Neuron (in vitro differentiated cells): ENCODE results near the gene GSG1L.

Source experiments
- H2AFZ ChIP-seq: one replicate; pipeline ENCODE4 v1.6.1; 2013; ENCODE audit warnings: low read depth, mild to moderate bottlenecking, inconsistent platforms, low read length, moderate library complexity
- H3K27me3 ChIP-seq: one replicate; pipeline ENCODE4 v1.6.1; 2013; ENCODE audit warnings: low read length; ENCODE audit not compliant: insufficient read depth
- H3K36me3 ChIP-seq: one replicate; pipeline ENCODE4 v1.6.1; 2013; ENCODE audit warnings: low read length; ENCODE audit not compliant: insufficient read depth
- H3K4me1 ChIP-seq: one replicate; pipeline ENCODE4 v1.6.1; 2013; ENCODE audit warnings: low read length; ENCODE audit not compliant: insufficient read depth
- H3K4me3 ChIP-seq: 2 replicates; pipeline ENCODE4 v1.5.1; 2013; ENCODE audit warnings: mild to moderate bottlenecking, low read length, moderate library complexity
- H3K9me3 ChIP-seq: one replicate; pipeline ENCODE4 v1.6.1; 2013; ENCODE audit warnings: low read length

Gene GSG1L

GRCh38 chr16:28100810-28101532 lies 37.5 kb upstream of the GSG1L start:
- no peaks in the 10 kb centered on the region for H3K4me1 ChIP-seq
- H3K36me3 ChIP-seq: peaks cover 88% of the 10 kb centered on the region
- no peaks in the 10 kb centered on the region for H3K9me3 ChIP-seq
- no peaks in the 10 kb centered on the region for H3K27me3 ChIP-seq
- no peak overlapping the region for H2AFZ ChIP-seq
- H3K4me3 ChIP-seq: no peak overlapping the region

- H3K4me3 ChIP-seq: no peak overlapping the region
- no peaks in the 10 kb centered on the region for H3K27me3 ChIP-seq
- H3K4me1 ChIP-seq: no peaks in the 10 kb centered on the region
- peaks cover 71% of the 10 kb centered on the region for H3K36me3 ChIP-seq
- no peaks in the 10 kb centered on the region for H3K9me3 ChIP-seq
- H2AFZ ChIP-seq: no peak overlapping the region
These were observed 35.7 kb upstream of the GSG1L start for GRCh38 chr16:28098959-28099945.

GRCh38 chr16:28098171-28098958 lies 34.9 kb upstream of the GSG1L start:
- no peak overlapping the region for H2AFZ ChIP-seq
- H3K4me3 ChIP-seq: no peak overlapping the region
- H3K27me3 ChIP-seq: no peaks in the 10 kb centered on the region
- no peaks in the 10 kb centered on the region for H3K4me1 ChIP-seq
- peaks cover 62% of the 10 kb centered on the region for H3K36me3 ChIP-seq
- no peaks in the 10 kb centered on the region for H3K9me3 ChIP-seq

GRCh38 chr16:28096983-28097899 lies 33.7 kb upstream of the GSG1L start:
- H3K9me3 ChIP-seq: no peaks in the 10 kb centered on the region
- no peaks in the 10 kb centered on the region for H3K4me1 ChIP-seq
- no peaks in the 10 kb centered on the region for H3K27me3 ChIP-seq
- peaks cover 54% of the 10 kb centered on the region for H3K36me3 ChIP-seq
- H2AFZ ChIP-seq: no peak overlapping the region
- no peak overlapping the region for H3K4me3 ChIP-seq

GRCh38 chr16:28093385-28093725 lies 29.8 kb upstream of the GSG1L start:
- no peaks in the 10 kb centered on the region for H3K9me3 ChIP-seq
- H3K4me3 ChIP-seq: no peak overlapping the region
- H3K27me3 ChIP-seq: no peaks in the 10 kb centered on the region
- no peaks in the 10 kb centered on the region for H3K4me1 ChIP-seq
- peaks cover 19% of the 10 kb centered on the region for H3K36me3 ChIP-seq
- no peak overlapping the region for H2AFZ ChIP-seq

GRCh38 chr16:28092721-28093384 lies 29.3 kb upstream of the GSG1L start:
- H3K9me3 ChIP-seq: no peaks in the 10 kb centered on the region
- H2AFZ ChIP-seq: no peak overlapping the region
- H3K36me3 ChIP-seq: peaks cover 14% of the 10 kb centered on the region
- no peaks in the 10 kb centered on the region for H3K27me3 ChIP-seq
- no peak overlapping the region for H3K4me3 ChIP-seq
- no peaks in the 10 kb centered on the region for H3K4me1 ChIP-seq

- H3K4me1 ChIP-seq: no peaks in the 10 kb centered on the region
- peaks cover 4% of the 10 kb centered on the region for H3K36me3 ChIP-seq
- H3K27me3 ChIP-seq: no peaks in the 10 kb centered on the region
- H2AFZ ChIP-seq: no peak overlapping the region
- H3K9me3 ChIP-seq: no peaks in the 10 kb centered on the region
- no peak overlapping the region for H3K4me3 ChIP-seq
These were observed 28.1 kb upstream of the GSG1L start for GRCh38 chr16:28091656-28092055.

GRCh38 chr16:28090646-28091377 lies 27.3 kb upstream of the GSG1L start:
- H3K36me3 ChIP-seq: no peaks in the 10 kb centered on the region
- H3K9me3 ChIP-seq: no peaks in the 10 kb centered on the region
- H3K27me3 ChIP-seq: no peaks in the 10 kb centered on the region
- no peak overlapping the region for H2AFZ ChIP-seq
- H3K4me1 ChIP-seq: no peaks in the 10 kb centered on the region
- H3K4me3 ChIP-seq: no peak overlapping the region

- no peaks in the 10 kb centered on the region for H3K9me3 ChIP-seq
- H3K27me3 ChIP-seq: no peaks in the 10 kb centered on the region
- no peaks in the 10 kb centered on the region for H3K4me1 ChIP-seq
- no peaks in the 10 kb centered on the region for H3K36me3 ChIP-seq
- H2AFZ ChIP-seq: no peak overlapping the region
- H3K4me3 ChIP-seq: no peak overlapping the region
These were observed 26.5 kb upstream of the GSG1L start for GRCh38 chr16:28089992-28090365.

- no peaks in the 10 kb centered on the region for H3K27me3 ChIP-seq
- no peak overlapping the region for H2AFZ ChIP-seq
- H3K9me3 ChIP-seq: no peaks in the 10 kb centered on the region
- no peaks in the 10 kb centered on the region for H3K36me3 ChIP-seq
- no peak overlapping the region for H3K4me3 ChIP-seq
- H3K4me1 ChIP-seq: no peaks in the 10 kb centered on the region
These were observed 25.9 kb upstream of the GSG1L start for GRCh38 chr16:28089205-28089991.
